GM21723 (cell line): ENCODE results near the gene IFIT2.

Experiments
- ATAC-seq: cut with Tn5 transposase; IDR thresholded peaks from one replicate; pipeline ENCODE4 v1.9.1; 2021; ENCODE audit warnings: mild to moderate bottlenecking, moderate library complexity; ENCODE audit not compliant: unreplicated experiment

IFIT2 gene

GRCh38 chr10:89337484-89337883 lies 35.6 kb downstream of the IFIT2 start:
- ATAC-seq, result no peak

- no peak for ATAC-seq
These were observed 36.9 kb downstream of the IFIT2 start for GRCh38 chr10:89338713-89339112.

- no peak for ATAC-seq
These were observed 38.0 kb downstream of the IFIT2 start for GRCh38 chr10:89339875-89340274.

GRCh38 chr10:89341649-89342048 lies 39.8 kb downstream of the IFIT2 start:
- no peak for ATAC-seq

GRCh38 chr10:89342206-89342958 lies 40.5 kb downstream of the IFIT2 start:
- no peak for ATAC-seq

- ATAC-seq, result no peak
These were observed 41.4 kb downstream of the IFIT2 start for GRCh38 chr10:89343089-89343767.

GRCh38 chr10:89344156-89344555 lies 42.3 kb downstream of the IFIT2 start:
- no peak for ATAC-seq

- no peak for ATAC-seq
These were observed 43.6 kb downstream of the IFIT2 start for GRCh38 chr10:89345367-89346000.

GRCh38 chr10:89346405-89347254 lies 44.8 kb downstream of the IFIT2 start:
- no peak for ATAC-seq

- no peak for ATAC-seq
These were observed 46.0 kb downstream of the IFIT2 start for GRCh38 chr10:89347701-89348457.

GRCh38 chr10:89348481-89348880 lies 46.6 kb downstream of the IFIT2 start:
- no peak for ATAC-seq

- ATAC-seq, result no peak
These were observed 47.1 kb downstream of the IFIT2 start for GRCh38 chr10:89348975-89349374.

- peak; percentile 48 for ATAC-seq
These were observed 48.9 kb downstream of the IFIT2 start for GRCh38 chr10:89350631-89351315.

- peak; percentile 90 for ATAC-seq
These were observed 49.5 kb downstream of the IFIT2 start for GRCh38 chr10:89351412-89351779.

- ATAC-seq, result no peak
These were observed 50.1 kb downstream of the IFIT2 start for GRCh38 chr10:89351780-89352597.

- no peak for ATAC-seq
These were observed 51.0 kb downstream of the IFIT2 start for GRCh38 chr10:89352802-89353201.

GRCh38 chr10:89355394-89355931 lies 53.6 kb downstream of the IFIT2 start:
- no peak for ATAC-seq

- ATAC-seq, result no peak
These were observed 55.2 kb downstream of the IFIT2 start for GRCh38 chr10:89357096-89357495.

GRCh38 chr10:89357975-89358374 lies 56.1 kb downstream of the IFIT2 start:
- no peak for ATAC-seq
